Type B pancreatic cell (in vitro differentiated cells): Measurements from ENCODE around the gene CES5A. TPM values are rescaled to one million over a fixed set of nuclear protein-coding genes. Genes with fewer than 3 reads are reported as not detected.
A peak's percentile ranks its signal among the peaks of the same experiment; 100 is the strongest.
"Not testable (repeated sequence)": the region's sequence is repeated elsewhere in the genome, so short reads cannot be mapped to it uniquely, and the experiment has no call there.

Experiments used
- DNase-seq: peaks from one replicate; pipeline ENCODE4 v3.0.0; 2021; ENCODE audit warnings: mixed read lengths; ENCODE audit not compliant: unreplicated experiment; ENCODE audit errors: extremely low spot score
- H3K27ac Mint-ChIP-seq: 2 replicates; pipeline ENCODE4 v1.8.0; 2021; ENCODE audit warnings: mild to moderate bottlenecking, mixed read lengths
- H3K27me3 Mint-ChIP-seq: 2 replicates; pipeline ENCODE4 v1.8.0; 2021; ENCODE audit warnings: mixed read lengths
- H3K36me3 Mint-ChIP-seq: 2 replicates; pipeline ENCODE4 v1.8.0; 2021; ENCODE audit warnings: mixed read lengths
- H3K4me1 Mint-ChIP-seq: one replicate; pipeline ENCODE4 v1.8.0; 2021; ENCODE audit warnings: mixed read lengths; ENCODE audit not compliant: unreplicated experiment
- H3K4me3 Mint-ChIP-seq: 2 replicates; pipeline ENCODE4 v1.8.0; 2021; ENCODE audit warnings: mild to moderate bottlenecking, mixed read lengths
- H3K9me3 Mint-ChIP-seq: 2 replicates; pipeline ENCODE4 v1.8.0; 2021; ENCODE audit warnings: mixed read lengths
- total RNA-seq: library from RNA; stranded (reverse); gene quantifications from 2 replicates; pipeline ENCODE4 v1.2.1, GENCODE V29; 2021; ENCODE audit warnings: low replicate concordance
- TF ChIP-seq, protein P1 (sequence below): fragments of 200-600 bp; sonication (generic); conservative IDR thresholded peaks from 2 replicates; pipeline ENCODE4 v1.5.0; 2021; ENCODE audit warnings: antibody characterized with exemption, mild to moderate bottlenecking

CES5A gene
- total RNA-seq, 1 donor from 2014 or later = not detected

DNA sequence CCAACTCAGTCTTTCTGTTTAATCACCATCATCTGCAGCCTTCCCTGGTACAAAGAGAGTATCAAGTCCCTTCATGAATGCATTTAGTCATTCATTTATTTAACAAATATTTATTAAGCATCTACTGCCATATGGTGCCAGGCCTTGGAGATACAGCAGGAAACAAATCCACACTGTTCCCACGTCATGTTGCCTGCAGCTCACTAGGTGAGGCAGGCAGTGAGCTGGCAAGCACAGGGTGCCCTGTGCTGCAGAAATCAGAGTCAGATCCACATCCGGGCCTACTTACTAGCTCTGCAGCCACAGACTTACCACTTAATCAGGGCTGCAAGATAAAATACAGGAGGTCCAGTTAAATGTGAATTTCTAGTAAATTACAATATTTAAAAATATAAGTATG lies 38.5 kb upstream of the CES5A start:
- Mint-ChIP-seq H3K27me3 (peaks cover 8% of the 10 kb centered on the region), H3K9me3 (no peaks in the 10 kb centered on the region), H3K4me3 (no peak overlapping the region), H3K4me1 (peaks cover 8% of the 10 kb centered on the region), H3K27ac (peak overlapping the region; percentile 78), H3K36me3 (no peaks in the 10 kb centered on the region)
- TF ChIP-seq, protein P1, sequence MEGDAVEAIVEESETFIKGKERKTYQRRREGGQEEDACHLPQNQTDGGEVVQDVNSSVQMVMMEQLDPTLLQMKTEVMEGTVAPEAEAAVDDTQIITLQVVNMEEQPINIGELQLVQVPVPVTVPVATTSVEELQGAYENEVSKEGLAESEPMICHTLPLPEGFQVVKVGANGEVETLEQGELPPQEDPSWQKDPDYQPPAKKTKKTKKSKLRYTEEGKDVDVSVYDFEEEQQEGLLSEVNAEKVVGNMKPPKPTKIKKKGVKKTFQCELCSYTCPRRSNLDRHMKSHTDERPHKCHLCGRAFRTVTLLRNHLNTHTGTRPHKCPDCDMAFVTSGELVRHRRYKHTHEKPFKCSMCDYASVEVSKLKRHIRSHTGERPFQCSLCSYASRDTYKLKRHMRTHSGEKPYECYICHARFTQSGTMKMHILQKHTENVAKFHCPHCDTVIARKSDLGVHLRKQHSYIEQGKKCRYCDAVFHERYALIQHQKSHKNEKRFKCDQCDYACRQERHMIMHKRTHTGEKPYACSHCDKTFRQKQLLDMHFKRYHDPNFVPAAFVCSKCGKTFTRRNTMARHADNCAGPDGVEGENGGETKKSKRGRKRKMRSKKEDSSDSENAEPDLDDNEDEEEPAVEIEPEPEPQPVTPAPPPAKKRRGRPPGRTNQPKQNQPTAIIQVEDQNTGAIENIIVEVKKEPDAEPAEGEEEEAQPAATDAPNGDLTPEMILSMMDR = no peak
- DNase-seq = no peak

DNA sequence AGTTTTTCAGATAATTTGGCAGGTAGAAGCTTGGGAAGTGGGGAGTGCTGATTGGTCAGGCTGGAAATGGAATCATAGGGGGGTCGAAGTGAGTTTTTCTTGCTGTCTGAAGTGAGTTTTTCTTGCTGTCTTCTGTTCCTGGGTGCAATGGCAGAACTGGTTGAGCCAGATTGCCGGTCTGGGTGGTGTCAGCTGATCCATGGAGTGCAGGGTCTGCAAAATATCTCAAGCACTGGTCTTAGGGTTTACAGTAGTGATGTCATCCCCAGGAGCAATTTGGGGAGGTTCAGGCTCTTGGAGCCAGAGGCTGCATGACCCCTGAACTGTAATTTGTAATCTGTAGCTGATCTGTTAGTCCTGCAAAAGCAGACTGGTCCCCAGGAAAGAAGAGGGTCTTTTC lies 37.9 kb upstream of the CES5A start:
- H3K9me3 Mint-ChIP-seq, H3K36me3 Mint-ChIP-seq, H3K4me1 Mint-ChIP-seq, DNase-seq: not testable (repeated sequence)
- Mint-ChIP-seq H3K27ac (peak overlapping the region; percentile 78), H3K4me3 (peak overlapping the region; percentile 58), H3K27me3 (peaks cover 11% of the 10 kb centered on the region)

DNA sequence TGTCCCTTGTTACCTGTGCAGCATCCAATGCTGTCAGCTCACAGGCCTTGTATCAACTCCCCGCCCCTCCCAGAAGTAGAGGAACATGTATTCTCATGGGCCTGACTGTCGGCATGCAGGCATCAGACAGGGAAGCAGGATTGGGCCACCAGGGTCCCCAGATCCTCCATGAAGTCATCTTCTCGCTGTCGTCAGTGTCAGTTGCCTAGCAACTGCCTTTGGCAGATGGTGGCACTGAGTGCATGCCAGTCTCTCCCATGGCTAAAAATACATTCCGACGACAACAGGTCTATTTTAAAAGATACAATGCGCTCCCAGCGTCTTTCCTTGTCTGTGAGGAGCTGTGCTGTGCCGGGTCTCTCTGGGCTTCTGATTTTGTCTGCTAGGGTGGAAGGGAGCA lies 36.8 kb upstream of the CES5A start:
- H3K36me3 Mint-ChIP-seq = no peaks in the 10 kb centered on the region
- peaks cover 16% of the 10 kb centered on the region for H3K27me3 Mint-ChIP-seq
- peak overlapping the region; percentile 78 for H3K27ac Mint-ChIP-seq
- DNase-seq = no peak
- peaks cover 8% of the 10 kb centered on the region for H3K4me1 Mint-ChIP-seq
- no peak overlapping the region for H3K4me3 Mint-ChIP-seq
- TF ChIP-seq, protein P1 = no peak
- no peaks in the 10 kb centered on the region for H3K9me3 Mint-ChIP-seq

DNA sequence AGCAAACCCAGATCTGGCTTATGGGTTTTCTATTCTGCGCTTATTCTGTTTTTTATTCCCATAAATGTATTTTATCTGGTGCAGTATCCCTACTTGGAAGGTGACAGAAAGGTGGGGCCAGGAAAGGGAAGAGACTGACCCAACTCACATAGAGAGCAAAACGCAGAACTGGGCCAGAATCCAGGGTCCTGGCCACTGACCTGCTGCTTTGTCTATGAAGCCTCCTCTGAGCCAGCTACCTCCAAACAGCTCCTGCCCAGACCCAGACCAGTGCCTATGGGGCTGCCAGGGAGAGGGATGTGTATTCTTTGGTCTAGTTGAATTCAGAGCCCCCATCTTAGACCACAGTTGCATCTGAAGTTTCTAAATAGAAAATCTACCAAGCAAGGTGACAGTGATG lies 36.4 kb upstream of the CES5A start:
- Mint-ChIP-seq H3K36me3 (no peaks in the 10 kb centered on the region), H3K4me3 (no peak overlapping the region), H3K4me1 (peaks cover 8% of the 10 kb centered on the region), H3K9me3 (no peaks in the 10 kb centered on the region), H3K27me3 (peaks cover 16% of the 10 kb centered on the region), H3K27ac (peak overlapping the region; percentile 78)
- DNase-seq = no peak
- TF ChIP-seq, protein P1 = no peak

DNA sequence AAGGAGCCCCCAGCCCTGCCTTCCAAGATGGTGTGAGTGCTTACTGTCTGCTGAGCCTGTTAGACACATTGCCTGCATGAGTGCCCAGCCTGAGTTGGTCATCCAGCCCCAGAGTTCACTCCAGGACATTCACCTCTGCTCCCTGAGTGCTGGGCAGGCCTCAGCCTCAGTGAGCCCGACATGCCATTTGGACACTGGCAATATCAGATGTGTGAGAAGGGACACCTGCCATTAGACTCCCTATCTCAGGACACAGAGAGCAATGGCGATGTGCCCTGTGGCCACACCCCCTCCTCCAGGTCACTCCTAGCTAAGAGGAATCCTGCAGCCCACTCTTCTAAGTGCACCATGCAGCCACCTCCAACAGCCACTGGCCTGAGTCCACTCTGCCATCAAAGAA lies 34.7 kb upstream of the CES5A start:
- Mint-ChIP-seq H3K36me3 (no peaks in the 10 kb centered on the region), H3K9me3 (no peaks in the 10 kb centered on the region), H3K27me3 (peaks cover 20% of the 10 kb centered on the region), H3K4me1 (peaks cover 8% of the 10 kb centered on the region), H3K4me3 (no peak overlapping the region), H3K27ac (no peak overlapping the region)
- DNase-seq = no peak
- TF ChIP-seq, protein P1 = no peak

DNA sequence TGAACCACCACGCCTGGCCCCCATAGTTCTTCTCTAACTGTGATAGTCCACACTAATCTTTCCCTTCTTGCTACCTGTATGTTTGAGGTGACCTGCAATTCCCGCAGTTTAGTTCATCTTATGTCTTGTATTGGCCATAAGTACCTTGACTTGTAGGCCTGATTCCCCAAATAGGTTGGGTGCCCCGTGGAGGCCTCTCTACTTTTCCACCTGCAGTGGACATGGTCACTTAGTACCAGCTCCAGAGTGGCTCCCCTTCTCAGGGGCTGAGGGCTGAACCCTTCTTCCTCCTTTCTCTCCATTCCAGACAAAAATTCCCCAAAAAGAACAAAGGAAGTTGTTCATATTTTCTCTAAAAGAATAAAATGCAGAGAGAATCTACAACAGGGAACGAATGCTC lies 33.5 kb upstream of the CES5A start:
- no peaks in the 10 kb centered on the region for H3K36me3 Mint-ChIP-seq
- H3K4me1 Mint-ChIP-seq = peaks cover 8% of the 10 kb centered on the region
- H3K9me3 Mint-ChIP-seq = peaks cover 2% of the 10 kb centered on the region
- no peak overlapping the region for H3K27ac Mint-ChIP-seq
- no peak overlapping the region for H3K4me3 Mint-ChIP-seq
- TF ChIP-seq, protein P1 = no peak
- DNase-seq = no peak
- H3K27me3 Mint-ChIP-seq = peaks cover 20% of the 10 kb centered on the region
